Activated effector memory CD4-positive, alpha-beta T cell treated with anti-CD3 and anti-CD28 coated beads, Interleukin-2, amount 50 U/mL, for 16 hours (primary cell): ENCODE measurements around the gene ADAMTSL1.
"Not testable (repeated sequence)": the region's sequence is repeated elsewhere in the genome, so short reads cannot be mapped to it uniquely, and the experiment has no call there.

ENCODE experiments used
- DNase-seq: peaks from one replicate; pipeline ENCODE4 v3.0.0-alpha.2; 2020

The ADAMTSL1 gene

GRCh38 chr9:18834740-18835361, 360.9 kb downstream of the ADAMTSL1 start:
- no peak for DNase-seq

GRCh38 chr9:18837402-18837801, 363.4 kb downstream of the ADAMTSL1 start:
- DNase-seq, result no peak

GRCh38 chr9:18847576-18848275, 373.8 kb downstream of the ADAMTSL1 start:
- no peak for DNase-seq

GRCh38 chr9:18848657-18849056, 374.7 kb downstream of the ADAMTSL1 start:
- no peak for DNase-seq

- DNase-seq, result no peak
Observed at GRCh38 chr9:18849270-18849669, 375.3 kb downstream of the ADAMTSL1 start.

GRCh38 chr9:18849890-18850677, 376.1 kb downstream of the ADAMTSL1 start:
- DNase-seq, result no peak

GRCh38 chr9:18851069-18851795, 377.3 kb downstream of the ADAMTSL1 start:
- DNase-seq, result no peak

- no peak for DNase-seq
Observed at GRCh38 chr9:18855656-18856055, 381.7 kb downstream of the ADAMTSL1 start.

GRCh38 chr9:18857334-18857733, 383.4 kb downstream of the ADAMTSL1 start:
- no peak for DNase-seq

- DNase-seq, result no peak
Observed at GRCh38 chr9:18857769-18858168, 383.8 kb downstream of the ADAMTSL1 start.

GRCh38 chr9:18861609-18862544, 387.9 kb downstream of the ADAMTSL1 start:
- DNase-seq, result no peak

- DNase-seq, result no peak
Observed at GRCh38 chr9:18863791-18864190, 389.8 kb downstream of the ADAMTSL1 start.

- no peak for DNase-seq
Observed at GRCh38 chr9:18864516-18864915, 390.6 kb downstream of the ADAMTSL1 start.

- DNase-seq, result no peak
Observed at GRCh38 chr9:18865542-18865941, 391.6 kb downstream of the ADAMTSL1 start.

- no peak for DNase-seq
Observed at GRCh38 chr9:18866121-18866831, 392.3 kb downstream of the ADAMTSL1 start.

- DNase-seq, result no peak
Observed at GRCh38 chr9:18869725-18870124, 395.8 kb downstream of the ADAMTSL1 start.

GRCh38 chr9:18874069-18874468, 400.1 kb downstream of the ADAMTSL1 start:
- no peak for DNase-seq

GRCh38 chr9:18874990-18875389, 401.0 kb downstream of the ADAMTSL1 start:
- not testable (repeated sequence) for DNase-seq

- DNase-seq, result no peak
Observed at GRCh38 chr9:18877984-18878383, 404.0 kb downstream of the ADAMTSL1 start.

GRCh38 chr9:18881758-18882157, 407.8 kb downstream of the ADAMTSL1 start:
- DNase-seq, result no peak

GRCh38 chr9:18887546-18887945, 413.6 kb downstream of the ADAMTSL1 start:
- DNase-seq, result no peak
